Peyer's patch (tissue), 4 donors: Measurements from ENCODE around the gene CRACDL. TPM values are rescaled to one million over a fixed set of nuclear protein-coding genes. Genes with fewer than 3 reads are reported as not detected.

ENCODE experiments used
- DNase-seq, 3 donors: peaks; one replicate each; pipeline ENCODE4 v3.0.0-alpha.2; 2017 to 2019
- H3K27ac ChIP-seq, 4 donors: fragments of 200-600 bp; sonication (generic); one replicate each; pipeline ENCODE4 v1.5.1; 2016 to 2019
- H3K27me3 ChIP-seq, 2 donors: fragments of 200-600 bp; sonication (generic); one replicate each; pipeline ENCODE4 v1.5.1; 2019
- H3K36me3 ChIP-seq, 3 donors: fragments of 200-600 bp; sonication (generic); one replicate each; pipeline ENCODE4 v1.5.1; 2016 to 2019
- H3K4me1 ChIP-seq, 4 donors: fragments of 200-600 bp; sonication (generic); one replicate each; pipeline ENCODE4 v1.5.1; 2016 to 2019
- H3K4me3 ChIP-seq, 4 donors: fragments of 200-600 bp; sonication (generic); 1 replicate in 3 of 4; 2 replicates in 1 of 4; pipeline ENCODE4 v1.5.1; 2016 to 2019; ENCODE audit warnings: mild to moderate bottlenecking in 1 of 4
- H3K9me3 ChIP-seq, 4 donors: fragments of 200-600 bp; sonication (generic); one replicate each; pipeline ENCODE4 v1.5.1; 2016 to 2019; ENCODE audit warnings: mild to moderate bottlenecking in 1 of 4
- POLR2A ChIP-seq, 2 donors: fragments of 450-650 bp; IDR thresholded peaks; one replicate each; pipeline ENCODE4 v1.5.1; 2017; ENCODE audit warnings: antibody characterized with exemption in 2 of 2, mild to moderate bottlenecking in 2 of 2, moderate library complexity in 2 of 2
- total RNA-seq, 4 donors: library from RNA; depleted of rRNA; stranded (reverse); fragments of >200 nt; gene quantifications; one replicate each; pipeline ENCODE4 v1.1.0, GENCODE V29; 2016
- TF ChIP-seq, protein P1 (sequence below), 6 experiments: fragments of 450-650 bp in 4 of 6; fragments of 200-600 bp in 2 of 6; sonication (generic) in 1 of 6; IDR thresholded peaks; one replicate each; pipeline ENCODE4 v1.5.1; 2017 to 2019; ENCODE audit warnings: antibody characterized with exemption in 6 of 6, mild to moderate bottlenecking in 3 of 6, moderate library complexity in 1 of 6

CRACDL gene
- total RNA-seq, 4 donors from 2014 or later, result 3.3 to 36.5 (median 10.2) TPM

GRCh38 chr2:98825020-98825350, 111.0 kb downstream of the CRACDL start:
- H3K4me3 ChIP-seq, result no peak overlapping the region
- H3K4me1 ChIP-seq, result peaks cover 0 to 10% (median 4%) of the 10 kb centered on the region in 4 donors
- H3K36me3 ChIP-seq, result peaks cover 0 to 4% (median 0%) of the 10 kb centered on the region in 3 donors
- no peaks in the 10 kb centered on the region for H3K9me3 ChIP-seq
- no peak for TF ChIP-seq POLR2A (IDR thresholded peaks at IDR 0.05)
- peak overlapping the region in 2 of 4 donors; percentile 74 to 87 for H3K27ac ChIP-seq
- H3K27me3 ChIP-seq, result no peaks in the 10 kb centered on the region
- DNase-seq, result no peak

DNA sequence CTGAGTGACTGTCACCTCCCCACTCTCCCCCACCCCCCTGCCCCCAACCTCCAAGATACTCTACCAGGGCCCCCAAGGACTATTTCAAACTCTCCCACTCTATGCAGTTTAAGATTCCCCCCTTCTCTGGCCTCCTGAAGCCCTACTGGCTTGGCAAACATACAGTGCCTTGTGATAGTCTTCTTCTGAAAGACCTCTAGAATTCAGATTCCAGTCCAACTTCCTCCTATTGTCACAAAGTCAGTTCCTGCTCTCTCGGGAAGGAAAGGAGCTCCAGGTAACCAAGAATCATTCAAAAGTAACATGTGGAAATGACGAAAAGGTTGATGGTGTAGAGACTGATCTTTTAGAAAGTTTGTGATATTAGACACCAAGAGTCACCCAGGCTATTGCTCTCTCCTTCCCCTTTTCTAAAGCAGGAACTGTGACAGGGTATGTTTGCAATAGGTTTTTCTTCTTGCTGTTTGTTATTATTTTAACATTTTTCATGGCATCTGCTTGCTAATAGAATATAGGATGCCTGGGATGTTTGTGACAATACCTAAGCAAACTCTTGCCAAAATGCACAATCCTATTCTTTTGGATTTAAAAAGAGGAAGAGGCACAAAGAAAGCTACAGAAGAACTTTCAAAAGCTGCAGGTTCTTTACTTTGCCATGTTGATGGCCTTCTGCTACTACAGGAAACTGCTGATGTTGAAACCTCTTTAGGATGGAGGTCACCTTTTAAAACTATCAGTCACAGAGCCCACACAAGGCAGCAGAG, 111.6 kb downstream of the CRACDL start:
- Histone ChIP-seq H3K4me1 (peaks cover 0 to 10% (median 4%) of the 10 kb centered on the region in 4 donors), H3K4me3 (no peak overlapping the region), H3K9me3 (no peaks in the 10 kb centered on the region), H3K36me3 (peaks cover 0 to 4% (median 0%) of the 10 kb centered on the region in 3 donors), H3K27ac (peak overlapping the region in 2 of 4 donors; percentile 74 to 87), H3K27me3 (no peaks in the 10 kb centered on the region)
- TF ChIP-seq, protein P1, sequence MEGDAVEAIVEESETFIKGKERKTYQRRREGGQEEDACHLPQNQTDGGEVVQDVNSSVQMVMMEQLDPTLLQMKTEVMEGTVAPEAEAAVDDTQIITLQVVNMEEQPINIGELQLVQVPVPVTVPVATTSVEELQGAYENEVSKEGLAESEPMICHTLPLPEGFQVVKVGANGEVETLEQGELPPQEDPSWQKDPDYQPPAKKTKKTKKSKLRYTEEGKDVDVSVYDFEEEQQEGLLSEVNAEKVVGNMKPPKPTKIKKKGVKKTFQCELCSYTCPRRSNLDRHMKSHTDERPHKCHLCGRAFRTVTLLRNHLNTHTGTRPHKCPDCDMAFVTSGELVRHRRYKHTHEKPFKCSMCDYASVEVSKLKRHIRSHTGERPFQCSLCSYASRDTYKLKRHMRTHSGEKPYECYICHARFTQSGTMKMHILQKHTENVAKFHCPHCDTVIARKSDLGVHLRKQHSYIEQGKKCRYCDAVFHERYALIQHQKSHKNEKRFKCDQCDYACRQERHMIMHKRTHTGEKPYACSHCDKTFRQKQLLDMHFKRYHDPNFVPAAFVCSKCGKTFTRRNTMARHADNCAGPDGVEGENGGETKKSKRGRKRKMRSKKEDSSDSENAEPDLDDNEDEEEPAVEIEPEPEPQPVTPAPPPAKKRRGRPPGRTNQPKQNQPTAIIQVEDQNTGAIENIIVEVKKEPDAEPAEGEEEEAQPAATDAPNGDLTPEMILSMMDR (IDR thresholded peaks at IDR 0.05), result no peak
- TF ChIP-seq POLR2A (IDR thresholded peaks at IDR 0.05), result no peak
- no peak for DNase-seq

GRCh38 chr2:98823196-98824170, 112.5 kb downstream of the CRACDL start:
- DNase-seq, result no peak
- Histone ChIP-seq H3K4me3 (peak overlapping the region; percentile 40 to 64 (median 56)), H3K9me3 (no peaks in the 10 kb centered on the region), H3K4me1 (peaks cover 0 to 10% (median 4%) of the 10 kb centered on the region in 4 donors), H3K27ac (peak overlapping the region; percentile 63 to 87 (median 70)), H3K27me3 (no peaks in the 10 kb centered on the region), H3K36me3 (peaks cover 0 to 4% (median 0%) of the 10 kb centered on the region in 3 donors)
- TF ChIP-seq, protein P1 (IDR thresholded peaks at IDR 0.05), result no peak
- TF ChIP-seq POLR2A (IDR thresholded peaks at IDR 0.05), result no peak

GRCh38 chr2:98822301-98823164, 113.5 kb downstream of the CRACDL start:
- DNase-seq, result peak; percentile 38 to 73 (median 68)
- TF ChIP-seq, protein P1 (IDR thresholded peaks at IDR 0.05), result peak in 3 of 6 experiments; percentile 42 to 51 (median 48)
- TF ChIP-seq POLR2A (IDR thresholded peaks at IDR 0.05), result no peak
- Histone ChIP-seq H3K4me1 (peaks cover 0 to 16% (median 4%) of the 10 kb centered on the region in 4 donors), H3K4me3 (peak overlapping the region; percentile 40 to 64 (median 56)), H3K9me3 (no peaks in the 10 kb centered on the region), H3K36me3 (peaks cover 0 to 4% (median 0%) of the 10 kb centered on the region in 3 donors), H3K27ac (peak overlapping the region; percentile 63 to 87 (median 70)), H3K27me3 (no peaks in the 10 kb centered on the region)

DNA sequence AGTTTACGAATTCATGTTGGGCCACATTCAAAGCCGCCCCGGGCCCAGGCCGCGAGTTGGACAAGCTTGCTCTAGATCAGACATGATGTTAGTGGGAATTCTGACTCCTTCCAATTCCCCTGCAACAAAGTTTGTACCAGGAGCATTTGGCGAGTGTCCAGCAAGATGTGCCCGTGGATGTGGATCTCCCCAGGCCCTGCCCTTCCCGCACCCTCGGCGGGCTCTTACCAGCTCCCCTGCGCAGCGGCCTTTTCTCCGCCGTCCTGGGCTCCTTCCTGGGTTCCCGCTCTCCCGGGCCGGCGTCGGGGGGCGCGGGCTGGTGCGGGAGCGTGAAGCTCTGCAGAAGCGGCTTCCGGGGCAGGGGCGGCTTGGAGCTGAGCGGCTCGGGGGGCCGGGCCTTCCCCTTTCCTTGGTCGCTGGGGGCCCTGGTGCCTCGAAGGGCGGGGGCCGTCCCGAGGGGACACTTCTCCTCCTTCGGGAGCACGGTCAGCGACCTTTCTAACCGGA, 114.3 kb downstream of the CRACDL start:
- H3K27ac ChIP-seq, result no peak overlapping the region
- no peaks in the 10 kb centered on the region for H3K9me3 ChIP-seq
- TF ChIP-seq POLR2A (IDR thresholded peaks at IDR 0.05), result no peak
- TF ChIP-seq, protein P1 (IDR thresholded peaks at IDR 0.05), result no peak
- H3K4me3 ChIP-seq, result no peak overlapping the region
- peaks cover 0 to 16% (median 4%) of the 10 kb centered on the region in 4 donors for H3K4me1 ChIP-seq
- H3K36me3 ChIP-seq, result peaks cover 0 to 4% (median 0%) of the 10 kb centered on the region in 3 donors
- no peak for DNase-seq
- H3K27me3 ChIP-seq, result no peaks in the 10 kb centered on the region
